GM21723 (cell line): ENCODE results near the gene GRIK2.

Experiments used
- ATAC-seq: cut with Tn5 transposase; IDR thresholded peaks from one replicate; pipeline ENCODE4 v1.9.1; 2021; ENCODE audit warnings: mild to moderate bottlenecking, moderate library complexity; ENCODE audit not compliant: unreplicated experiment

The GRIK2 gene

GRCh38 chr6:101705866-101706265 is 312.4 kb downstream of the GRIK2 start:
- ATAC-seq, result no peak

GRCh38 chr6:101706576-101706975 is 313.1 kb downstream of the GRIK2 start:
- ATAC-seq, result no peak

GRCh38 chr6:101711518-101711917 is 318.0 kb downstream of the GRIK2 start:
- ATAC-seq, result no peak

GRCh38 chr6:101716387-101716786 is 322.9 kb downstream of the GRIK2 start:
- no peak for ATAC-seq

- no peak for ATAC-seq
Measured at GRCh38 chr6:101716810-101717209, 323.3 kb downstream of the GRIK2 start.

- no peak for ATAC-seq
Measured at GRCh38 chr6:101719521-101719920, 326.0 kb downstream of the GRIK2 start.

GRCh38 chr6:101722471-101722870 is 329.0 kb downstream of the GRIK2 start:
- ATAC-seq, result no peak

GRCh38 chr6:101722991-101723579 is 329.6 kb downstream of the GRIK2 start:
- ATAC-seq, result no peak

- no peak for ATAC-seq
Measured at GRCh38 chr6:101728388-101728787, 334.9 kb downstream of the GRIK2 start.

GRCh38 chr6:101728956-101729355 is 335.4 kb downstream of the GRIK2 start:
- ATAC-seq, result no peak

GRCh38 chr6:101730954-101731353 is 337.4 kb downstream of the GRIK2 start:
- no peak for ATAC-seq

- no peak for ATAC-seq
Measured at GRCh38 chr6:101733899-101734298, 340.4 kb downstream of the GRIK2 start.

GRCh38 chr6:101738481-101738880 is 345.0 kb downstream of the GRIK2 start:
- ATAC-seq, result no peak

GRCh38 chr6:101740631-101741030 is 347.1 kb downstream of the GRIK2 start:
- no peak for ATAC-seq

- no peak for ATAC-seq
Measured at GRCh38 chr6:101741474-101742171, 348.1 kb downstream of the GRIK2 start.

GRCh38 chr6:101747160-101747559 is 353.7 kb downstream of the GRIK2 start:
- ATAC-seq, result no peak

GRCh38 chr6:101747716-101748115 is 354.2 kb downstream of the GRIK2 start:
- ATAC-seq, result no peak

GRCh38 chr6:101755931-101756330 is 362.4 kb downstream of the GRIK2 start:
- no peak for ATAC-seq

GRCh38 chr6:101758368-101758767 is 364.9 kb downstream of the GRIK2 start:
- ATAC-seq, result no peak

- ATAC-seq, result no peak
Measured at GRCh38 chr6:101760843-101761621, 367.5 kb downstream of the GRIK2 start.

GRCh38 chr6:101762851-101763250 is 369.3 kb downstream of the GRIK2 start:
- no peak for ATAC-seq

GRCh38 chr6:101765281-101765680 is 371.8 kb downstream of the GRIK2 start:
- ATAC-seq, result no peak
